Lower leg skin (tissue), 3 donors: Measurements from ENCODE around the gene SENP3.

Experiments used
- CTCF ChIP-seq, 3 donors: fragments of 450-650 bp; IDR thresholded peaks; one replicate each; pipeline ENCODE4 v1.5.1; 2016; ENCODE audit warnings: antibody characterized with exemption in 3 of 3, mild to moderate bottlenecking in 3 of 3, moderate library complexity in 2 of 3
- POLR2A ChIP-seq, 2 donors: fragments of 450-650 bp; IDR thresholded peaks; one replicate each; pipeline ENCODE4 v1.6.1; 2016 to 2017; ENCODE audit warnings: antibody characterized with exemption in 2 of 2, mild to moderate bottlenecking in 1 of 2, moderate library complexity in 1 of 2

GRCh38 chr17:7580604-7581575 lies 19.2 kb downstream of the SENP3 start:
- TF ChIP-seq CTCF (IDR thresholded peaks at IDR 0.05) (no peak), POLR2A (IDR thresholded peaks at IDR 0.05) (no peak)
